NCI-H2171 treated with DMSO at 0.1 percent for 48 hours (cell line): ENCODE measurements around the gene KRT9.
"Not testable (repeated sequence)": the region's sequence is repeated elsewhere in the genome, so short reads cannot be mapped to it uniquely, and the experiment has no call there.

Experiments
- DNase-seq: peaks from one replicate; lab custom pipeline; 2025; lab: John Stamatoyannopoulos, UW

The KRT9 gene

GRCh38 chr17:41546819-41547218, 25.0 kb downstream of the KRT9 start:
- DNase-seq: no peak

- no peak for DNase-seq
Observed at GRCh38 chr17:41545829-41546410, 25.9 kb downstream of the KRT9 start.

GRCh38 chr17:41544935-41545334, 26.9 kb downstream of the KRT9 start:
- DNase-seq: no peak

GRCh38 chr17:41544491-41544892, 27.4 kb downstream of the KRT9 start:
- DNase-seq: peak; percentile 75

GRCh38 chr17:41542786-41543185, 29.1 kb downstream of the KRT9 start:
- DNase-seq: not testable (repeated sequence)

- DNase-seq: no peak
Observed at GRCh38 chr17:41542357-41542756, 29.5 kb downstream of the KRT9 start.

- no peak for DNase-seq
Observed at GRCh38 chr17:41540921-41541625, 30.8 kb downstream of the KRT9 start.

- peak; percentile 80 for DNase-seq
Observed at GRCh38 chr17:41539979-41540701, 31.7 kb downstream of the KRT9 start.

- DNase-seq: no peak
Observed at GRCh38 chr17:41539071-41539492, 32.8 kb downstream of the KRT9 start.

- DNase-seq: no peak
Observed at GRCh38 chr17:41538565-41538991, 33.3 kb downstream of the KRT9 start.

- no peak for DNase-seq
Observed at GRCh38 chr17:41537990-41538389, 33.9 kb downstream of the KRT9 start.

GRCh38 chr17:41537614-41537954, 34.3 kb downstream of the KRT9 start:
- no peak for DNase-seq

GRCh38 chr17:41536741-41537613, 34.9 kb downstream of the KRT9 start:
- no peak for DNase-seq

GRCh38 chr17:41535764-41536481, 35.9 kb downstream of the KRT9 start:
- DNase-seq: no peak

GRCh38 chr17:41534899-41535546, 36.8 kb downstream of the KRT9 start:
- peak; percentile 12 for DNase-seq

- DNase-seq: no peak
Observed at GRCh38 chr17:41533613-41534012, 38.2 kb downstream of the KRT9 start.

GRCh38 chr17:41532947-41533570, 38.8 kb downstream of the KRT9 start:
- DNase-seq: no peak

- DNase-seq: no peak
Observed at GRCh38 chr17:41531993-41532392, 39.9 kb downstream of the KRT9 start.

GRCh38 chr17:41530062-41531048, 41.5 kb downstream of the KRT9 start:
- no peak for DNase-seq
